Measurements from ENCODE around the gene USH2A.

Gene USH2A

GRCh38 chr1:215963621-215964020, 459.6 kb downstream of the USH2A start:
- no peak for DNase-seq (ENCODE audit: low read depth, low spot score)

GRCh38 chr1:215963040-215963439, 460.2 kb downstream of the USH2A start:
- no peak for DNase-seq (ENCODE audit: low read depth, low spot score)

GRCh38 chr1:215958841-215959240, 464.4 kb downstream of the USH2A start:
- DNase-seq (ENCODE audit: low read depth, low spot score) = no peak

GRCh38 chr1:215957663-215958062, 465.6 kb downstream of the USH2A start:
- peak; percentile 2 for DNase-seq (ENCODE audit: low read depth, low spot score)

GRCh38 chr1:215932558-215932957, 490.7 kb downstream of the USH2A start:
- no peak for DNase-seq (ENCODE audit: low read depth, low spot score)

- no peak for DNase-seq (ENCODE audit: low read depth, low spot score)
Measured at GRCh38 chr1:215926670-215927069, 496.6 kb downstream of the USH2A start.

- DNase-seq (ENCODE audit: low read depth, low spot score) = peak; percentile 6
Measured at GRCh38 chr1:215923129-215923824, 500.0 kb downstream of the USH2A start.

GRCh38 chr1:215911406-215911968, 511.8 kb downstream of the USH2A start:
- DNase-seq (ENCODE audit: low read depth, low spot score) = no peak

- DNase-seq (ENCODE audit: low read depth, low spot score) = peak; percentile 6
Measured at GRCh38 chr1:215905493-215906115, 517.6 kb downstream of the USH2A start.

GRCh38 chr1:215900684-215901083, 522.6 kb downstream of the USH2A start:
- DNase-seq (ENCODE audit: low read depth, low spot score) = no peak

- DNase-seq (ENCODE audit: low read depth, low spot score) = no peak
Measured at GRCh38 chr1:215899901-215900300, 523.3 kb downstream of the USH2A start.

GRCh38 chr1:215895893-215896292, 527.4 kb downstream of the USH2A start:
- no peak for DNase-seq (ENCODE audit: low read depth, low spot score)

GRCh38 chr1:215895276-215895675, 528.0 kb downstream of the USH2A start:
- DNase-seq (ENCODE audit: low read depth, low spot score) = no peak

GRCh38 chr1:215894617-215895016, 528.6 kb downstream of the USH2A start:
- no peak for DNase-seq (ENCODE audit: low read depth, low spot score)

- DNase-seq (ENCODE audit: low read depth, low spot score) = no peak
Measured at GRCh38 chr1:215891266-215892057, 531.8 kb downstream of the USH2A start.

- DNase-seq (ENCODE audit: low read depth, low spot score) = no peak
Measured at GRCh38 chr1:215890438-215890837, 532.8 kb downstream of the USH2A start.

GRCh38 chr1:215889871-215890270, 533.4 kb downstream of the USH2A start:
- no peak for DNase-seq (ENCODE audit: low read depth, low spot score)

- no peak for DNase-seq (ENCODE audit: low read depth, low spot score)
Measured at GRCh38 chr1:215888159-215888558, 535.1 kb downstream of the USH2A start.

GRCh38 chr1:215887627-215888026, 535.6 kb downstream of the USH2A start:
- no peak for DNase-seq (ENCODE audit: low read depth, low spot score)

GRCh38 chr1:215883004-215883403, 540.2 kb downstream of the USH2A start:
- no peak for DNase-seq (ENCODE audit: low read depth, low spot score)

- DNase-seq (ENCODE audit: low read depth, low spot score) = no peak
Measured at GRCh38 chr1:215878843-215879242, 544.4 kb downstream of the USH2A start.

- no peak for DNase-seq (ENCODE audit: low read depth, low spot score)
Measured at GRCh38 chr1:215878128-215878527, 545.1 kb downstream of the USH2A start.

All from ELF-1 (cell line).